ENCODE measurements around the gene PIGM.

PIGM gene

GRCh38 chr1:160061369-160062229 lies 29.8 kb upstream of the PIGM start:
- Histone ChIP-seq H3K36me3 (ENCODE audit: insufficient read depth, low read length) (no peaks in the 10 kb centered on the region), H3K27ac (ENCODE audit: low read depth, low read length, poor library complexity, severe bottlenecking) (no peak overlapping the region), H3K27me3 (ENCODE audit: insufficient read depth, low read length) (peaks cover under 1% of the 10 kb centered on the region)

GRCh38 chr1:160058087-160058486 lies 26.3 kb upstream of the PIGM start:
- Histone ChIP-seq H4K20me1 (ENCODE audit: insufficient read depth, low read length) (no peaks in the 10 kb centered on the region), H3K27ac (ENCODE audit: low read depth, low read length, poor library complexity, severe bottlenecking) (no peak overlapping the region), H3K4me2 (ENCODE audit: low read length) (no peak overlapping the region), H3K4me3 (ENCODE audit: low read depth, low read length, poor library complexity, severe bottlenecking) (no peak overlapping the region), H3K79me2 (ENCODE audit: insufficient read depth, low read length) (no peaks in the 10 kb centered on the region), H3K4me1 (ENCODE audit: insufficient read depth, low read length, severe bottlenecking) (no peaks in the 10 kb centered on the region), H3K27me3 (ENCODE audit: insufficient read depth, low read length) (peaks cover 3% of the 10 kb centered on the region; the same call in 1 of the 2 replicates), H3K9ac (ENCODE audit: low read length) (no peak overlapping the region), H3K9me3 (ENCODE audit: low read length) (no peaks in the 10 kb centered on the region), H3K9me2 (ENCODE audit: low read depth, low read length) (no peaks in the 10 kb centered on the region), H3K36me3 (ENCODE audit: insufficient read depth, low read length) (no peaks in the 10 kb centered on the region), H2AFZ (ENCODE audit: low read length) (no peak overlapping the region), H3F3A (ENCODE audit: insufficient read depth, low read length) (no peaks in the 10 kb centered on the region)
- TF ChIP-seq CTCF (IDR thresholded peaks at IDR 0.05; ENCODE audit: low read length) (peak; percentile 41), EZH2 (IDR thresholded peaks at IDR 0.05; ENCODE audit: borderline replicate concordance, low read length) (no peak)

More at GRCh38 chr1:160061369-160062229, 29.8 kb upstream of the PIGM start:
- H3K4me2 ChIP-seq (ENCODE audit: low read length): no peak overlapping the region
- no peaks in the 10 kb centered on the region for H3K4me1 ChIP-seq (ENCODE audit: insufficient read depth, low read length, severe bottlenecking)
- no peak for TF ChIP-seq CTCF (IDR thresholded peaks at IDR 0.05; ENCODE audit: low read length)
- TF ChIP-seq EZH2 (IDR thresholded peaks at IDR 0.05; ENCODE audit: borderline replicate concordance, low read length): no peak
- no peak overlapping the region for H2AFZ ChIP-seq (ENCODE audit: low read length)
- H4K20me1 ChIP-seq (ENCODE audit: insufficient read depth, low read length): no peaks in the 10 kb centered on the region
- H3K9ac ChIP-seq (ENCODE audit: low read length): no peak overlapping the region
- H3F3A ChIP-seq (ENCODE audit: insufficient read depth, low read length): no peaks in the 10 kb centered on the region
- H3K79me2 ChIP-seq (ENCODE audit: insufficient read depth, low read length): no peaks in the 10 kb centered on the region
- H3K9me2 ChIP-seq (ENCODE audit: low read depth, low read length): no peaks in the 10 kb centered on the region
- no peaks in the 10 kb centered on the region for H3K9me3 ChIP-seq (ENCODE audit: low read length)
- no peak overlapping the region for H3K4me3 ChIP-seq (ENCODE audit: low read depth, low read length, poor library complexity, severe bottlenecking)

- H3K79me2 ChIP-seq (ENCODE audit: insufficient read depth, low read length): no peaks in the 10 kb centered on the region
- no peak overlapping the region for H3K27ac ChIP-seq (ENCODE audit: low read depth, low read length, poor library complexity, severe bottlenecking)
- H2AFZ ChIP-seq (ENCODE audit: low read length): no peak overlapping the region
- TF ChIP-seq CTCF (IDR thresholded peaks at IDR 0.05; ENCODE audit: low read length) (no peak), EZH2 (IDR thresholded peaks at IDR 0.05; ENCODE audit: borderline replicate concordance, low read length) (no peak)
- no peaks in the 10 kb centered on the region for H3K9me3 ChIP-seq (ENCODE audit: low read length)
- no peaks in the 10 kb centered on the region for H4K20me1 ChIP-seq (ENCODE audit: insufficient read depth, low read length)
- H3K36me3 ChIP-seq (ENCODE audit: insufficient read depth, low read length): no peaks in the 10 kb centered on the region
- 0 out of 2 replicates have a peak, but pooled peaks cover 3% of the 10 kb centered on the region for H3K27me3 ChIP-seq (ENCODE audit: insufficient read depth, low read length)
- H3K4me3 ChIP-seq (ENCODE audit: low read depth, low read length, poor library complexity, severe bottlenecking): no peak overlapping the region
- H3F3A ChIP-seq (ENCODE audit: insufficient read depth, low read length): no peaks in the 10 kb centered on the region
- no peak overlapping the region for H3K4me2 ChIP-seq (ENCODE audit: low read length)
- no peak overlapping the region for H3K9ac ChIP-seq (ENCODE audit: low read length)
- H3K4me1 ChIP-seq (ENCODE audit: insufficient read depth, low read length, severe bottlenecking): no peaks in the 10 kb centered on the region
- H3K9me2 ChIP-seq (ENCODE audit: low read depth, low read length): no peaks in the 10 kb centered on the region
These were observed 24.9 kb upstream of the PIGM start for GRCh38 chr1:160056648-160057169.

Measured in OCI-LY1 (cell line).